GM21717 (cell line): ENCODE results near the gene PMP22.
A peak's percentile ranks its signal among the peaks of the same experiment; 100 is the strongest.

ENCODE experiments used
- ATAC-seq: cut with Tn5 transposase; IDR thresholded peaks from one replicate; pipeline ENCODE4 v1.9.1; 2021; ENCODE audit warnings: mild to moderate bottlenecking, moderate library complexity; ENCODE audit not compliant: unreplicated experiment

The PMP22 gene

GRCh38 chr17:15278380-15278779, 13.3 kb upstream of the PMP22 start:
- ATAC-seq, result no peak

- ATAC-seq, result no peak
Observed at GRCh38 chr17:15274017-15274416, 8.9 kb upstream of the PMP22 start.

DNA sequence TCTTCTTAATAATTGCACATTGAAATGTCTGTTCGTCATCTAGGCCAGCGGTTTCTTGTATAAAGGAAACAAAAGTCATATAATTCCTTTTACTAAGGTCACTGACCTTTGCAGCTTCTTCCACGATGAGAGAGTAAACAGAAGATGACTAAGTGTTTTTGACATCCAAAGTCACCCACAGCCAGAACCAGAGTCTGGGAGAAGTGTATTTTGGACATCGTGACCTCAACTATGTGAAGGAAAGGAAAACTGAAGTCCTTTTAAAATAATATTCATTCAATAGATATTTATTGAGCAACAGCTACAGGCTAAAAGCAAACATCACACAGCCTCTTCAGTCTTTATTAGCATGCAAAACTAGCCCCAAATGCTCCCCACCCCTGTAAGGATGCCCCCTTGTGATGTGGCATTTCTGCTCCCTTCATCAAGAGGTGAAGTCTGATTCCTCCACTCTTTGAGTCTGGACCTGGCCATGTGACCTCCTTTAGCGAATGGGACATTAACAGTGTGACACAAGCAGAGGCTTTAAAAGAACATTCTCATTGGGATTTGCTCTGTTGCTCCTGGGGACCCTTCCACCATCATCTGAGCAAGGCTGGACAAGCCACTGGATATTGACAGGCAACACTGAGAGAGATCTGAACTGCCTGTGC, 8.1 kb upstream of the PMP22 start:
- no peak for ATAC-seq

GRCh38 chr17:15271741-15272140, 6.6 kb upstream of the PMP22 start:
- no peak for ATAC-seq

GRCh38 chr17:15270628-15271381, 5.7 kb upstream of the PMP22 start:
- ATAC-seq, result no peak

DNA sequence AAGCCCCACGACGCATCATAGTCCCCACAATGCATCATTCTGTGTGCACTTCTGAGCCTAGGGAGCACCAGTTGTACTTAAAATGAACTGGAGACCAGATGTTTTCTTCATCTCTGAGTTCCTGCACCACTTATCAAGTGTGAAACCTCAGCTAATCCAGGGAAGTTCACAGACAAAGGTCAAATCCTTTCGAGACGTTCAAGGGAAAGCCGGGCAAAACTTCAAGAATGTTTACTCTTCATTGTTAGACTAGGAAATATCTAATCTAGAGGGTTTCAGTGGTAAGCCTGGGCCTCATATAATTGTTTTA, 4.6 kb upstream of the PMP22 start:
- ATAC-seq, result no peak

DNA sequence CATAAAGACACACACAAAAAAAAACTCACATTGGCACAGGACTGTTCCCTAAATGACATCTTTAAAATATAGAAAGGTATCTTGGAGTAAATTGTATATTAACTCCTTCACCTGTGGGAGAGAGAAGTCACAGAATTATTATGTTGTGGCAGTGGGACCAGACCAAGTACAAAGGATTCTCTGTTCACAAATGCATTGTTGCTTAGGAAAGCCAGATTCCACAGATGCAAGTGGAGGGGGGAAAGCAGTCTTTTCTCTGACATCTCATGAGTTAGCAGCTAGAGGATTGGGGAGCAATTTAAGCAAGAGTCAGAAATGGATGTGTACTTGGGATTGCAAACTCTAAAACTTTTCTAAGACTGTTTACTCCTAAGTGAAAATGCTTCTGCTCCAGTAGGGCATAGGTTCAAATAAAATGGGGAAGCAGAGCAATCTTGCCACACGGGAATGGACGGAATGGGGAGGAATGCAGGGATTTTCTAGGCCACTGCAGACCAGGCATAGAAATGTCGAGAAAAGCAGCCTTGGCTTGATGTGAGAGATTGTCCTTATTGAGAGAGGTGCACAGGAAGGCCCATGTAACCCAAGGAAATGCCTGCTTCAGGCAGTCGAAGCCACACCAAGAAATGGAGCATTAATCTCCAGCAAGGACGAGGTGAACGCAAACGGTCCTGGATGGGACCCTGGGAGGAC, 4.1 kb upstream of the PMP22 start:
- no peak for ATAC-seq

DNA sequence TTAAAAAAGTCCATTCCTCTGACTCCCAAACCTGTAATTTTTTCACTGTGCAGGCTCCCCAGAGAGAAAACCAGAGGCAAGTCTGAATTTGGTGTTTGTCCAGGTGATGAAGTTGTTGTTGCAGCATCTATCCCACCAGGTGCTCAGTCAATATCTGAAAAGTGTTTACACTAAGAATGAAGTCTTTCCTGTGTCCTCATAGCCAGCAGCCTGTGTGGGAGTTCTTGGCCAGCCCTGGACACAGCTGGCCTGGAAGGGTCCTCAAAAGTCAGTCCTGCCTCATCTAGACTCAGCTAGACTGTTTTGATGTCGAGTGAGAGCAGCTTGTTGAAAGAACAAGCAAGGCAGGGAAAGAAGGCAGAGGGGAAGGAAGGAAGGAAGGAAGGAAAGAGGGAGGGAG, 3.3 kb upstream of the PMP22 start:
- no peak for ATAC-seq

GRCh38 chr17:15267996-15268395, 2.9 kb upstream of the PMP22 start:
- no peak for ATAC-seq

- no peak for ATAC-seq
Observed at GRCh38 chr17:15266325-15267125, 1.4 kb upstream of the PMP22 start.

DNA sequence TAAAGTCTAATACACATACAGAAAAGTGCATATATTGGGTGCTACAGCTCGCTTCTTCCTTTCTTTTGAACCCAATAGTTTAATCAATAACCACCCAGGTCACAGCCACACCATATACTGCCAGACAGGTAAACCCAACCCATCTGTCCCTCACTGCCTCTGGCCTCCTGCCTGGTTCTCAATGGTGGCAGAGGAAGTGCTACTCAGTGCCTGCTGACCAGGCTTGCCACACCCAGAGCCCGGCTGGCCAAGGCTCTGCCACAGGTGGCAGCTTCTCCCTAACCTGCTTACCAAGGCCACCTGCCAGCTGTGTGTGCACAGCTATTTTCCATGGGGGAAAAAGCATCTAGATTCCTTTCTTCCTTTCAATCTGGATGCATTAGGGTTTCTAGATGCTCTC, 584 bp downstream of the PMP22 start:
- ATAC-seq, result no peak

DNA sequence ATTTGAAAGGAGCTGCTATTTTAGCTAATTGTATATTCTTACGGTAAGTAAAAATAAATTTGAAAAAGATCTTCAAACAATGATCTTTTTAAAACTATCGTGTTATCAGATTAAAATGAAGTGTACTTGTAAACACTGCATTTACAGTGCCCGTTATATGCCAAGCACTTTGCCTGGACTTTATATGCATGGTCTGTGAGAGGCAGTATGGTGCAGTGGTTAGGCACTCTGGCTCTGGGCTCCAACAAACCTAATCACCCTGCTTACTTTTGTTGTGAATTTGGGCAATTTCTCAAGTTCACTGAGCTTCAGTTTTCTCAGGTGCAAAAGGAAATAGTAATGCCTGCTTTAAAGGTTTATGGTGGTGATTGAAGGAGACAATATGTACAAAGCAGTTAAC, 1.4 kb downstream of the PMP22 start:
- no peak for ATAC-seq

- no peak for ATAC-seq
Observed at GRCh38 chr17:15263206-15263579, 1.9 kb downstream of the PMP22 start.

DNA sequence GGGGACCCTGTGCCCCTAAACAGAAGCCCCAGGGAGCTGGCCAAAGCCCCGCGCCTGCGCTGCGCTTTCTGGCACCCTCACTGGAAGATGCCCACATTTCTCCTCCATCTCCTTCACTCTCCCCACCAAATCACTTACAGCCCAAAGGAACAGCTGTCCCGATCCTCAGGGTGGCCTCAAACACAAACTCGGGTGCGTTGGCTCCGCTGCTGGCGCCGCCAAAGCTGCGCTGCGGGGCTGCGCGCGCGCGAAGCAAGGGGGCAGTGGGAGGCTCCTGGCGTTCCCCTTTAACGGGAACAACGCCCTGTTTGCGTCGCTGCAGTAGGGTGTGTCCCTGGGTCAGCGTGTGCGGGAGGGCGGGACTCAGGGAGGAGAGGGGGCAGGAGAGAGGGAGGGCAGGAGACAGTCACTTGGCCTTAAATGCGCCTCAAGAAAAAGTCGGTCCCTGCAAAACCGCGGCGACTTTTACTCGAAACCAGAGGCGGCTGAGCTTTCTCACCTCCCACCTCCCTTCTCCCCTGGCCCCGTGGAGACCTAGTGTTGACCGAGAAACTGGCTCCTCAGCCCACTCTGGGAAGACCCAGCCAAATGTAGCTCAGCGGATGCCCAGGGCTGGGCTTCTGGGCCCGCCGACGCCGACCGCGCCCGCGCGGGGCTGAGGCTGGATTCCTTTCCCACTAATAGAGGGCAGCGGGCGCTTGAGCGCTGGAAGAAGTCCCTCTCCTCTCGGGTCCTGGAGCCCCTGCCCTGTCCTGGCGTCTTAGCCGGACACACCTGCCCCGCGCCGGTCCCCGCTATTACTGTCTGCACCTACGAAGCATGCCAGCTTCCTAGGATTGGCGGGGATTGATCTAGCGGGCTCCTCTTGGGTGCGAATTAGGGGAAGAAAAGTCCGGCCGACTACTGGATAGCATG, 2.6 kb downstream of the PMP22 start:
- ATAC-seq, result no peak

DNA sequence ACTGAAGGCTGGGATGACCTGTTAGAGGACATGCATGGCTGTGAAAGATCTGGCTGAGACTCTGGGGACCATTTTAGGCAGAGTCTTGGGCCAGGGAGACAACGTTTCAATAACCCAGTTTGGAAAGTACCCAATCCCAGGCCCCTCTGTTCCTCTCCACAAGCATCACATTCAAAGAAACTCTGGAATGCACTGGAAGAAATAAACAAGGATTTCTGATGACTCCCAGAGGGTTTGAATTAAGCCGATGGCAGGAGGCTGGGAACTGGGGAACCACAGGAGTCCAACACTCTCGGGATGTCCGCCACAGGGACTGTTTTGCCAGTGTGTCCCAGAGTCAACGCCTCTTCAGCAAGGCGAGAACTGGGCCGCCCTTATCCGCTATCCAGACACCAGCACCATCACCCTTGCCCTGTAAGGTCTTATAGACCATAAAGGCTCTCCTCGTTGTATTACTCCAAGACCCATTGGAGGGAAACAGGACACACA, 3.3 kb downstream of the PMP22 start:
- no peak for ATAC-seq

DNA sequence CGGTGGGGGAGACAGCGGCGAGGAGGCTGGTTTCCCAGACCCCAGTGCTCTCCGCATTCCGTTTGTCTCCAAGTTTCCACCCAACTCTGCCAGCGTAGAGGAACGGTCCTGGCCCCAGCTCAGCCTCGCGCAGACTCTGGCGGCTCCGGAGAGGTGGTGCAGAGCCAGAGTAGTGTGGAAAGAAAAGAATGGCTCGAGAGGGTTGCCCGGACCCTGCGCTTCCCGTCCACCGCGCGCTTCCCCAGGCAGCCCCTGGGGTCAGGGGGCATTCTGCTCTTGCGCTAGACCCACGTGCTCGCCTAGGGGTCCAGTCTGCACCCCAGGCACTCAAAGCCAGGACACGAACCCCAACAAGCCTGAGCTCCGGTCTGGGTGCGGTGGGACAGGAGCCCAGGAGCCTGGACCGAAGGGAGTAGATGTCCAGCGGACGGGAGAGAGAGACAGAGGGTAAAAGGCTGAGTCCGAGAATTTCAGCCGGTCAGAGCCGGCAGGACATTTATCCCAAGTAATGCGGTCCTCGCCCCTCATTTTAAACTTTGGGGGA, 3.8 kb downstream of the PMP22 start:
- no peak for ATAC-seq

- ATAC-seq, result peak; percentile 48
Observed at GRCh38 chr17:15260376-15261257, 4.5 kb downstream of the PMP22 start.

DNA sequence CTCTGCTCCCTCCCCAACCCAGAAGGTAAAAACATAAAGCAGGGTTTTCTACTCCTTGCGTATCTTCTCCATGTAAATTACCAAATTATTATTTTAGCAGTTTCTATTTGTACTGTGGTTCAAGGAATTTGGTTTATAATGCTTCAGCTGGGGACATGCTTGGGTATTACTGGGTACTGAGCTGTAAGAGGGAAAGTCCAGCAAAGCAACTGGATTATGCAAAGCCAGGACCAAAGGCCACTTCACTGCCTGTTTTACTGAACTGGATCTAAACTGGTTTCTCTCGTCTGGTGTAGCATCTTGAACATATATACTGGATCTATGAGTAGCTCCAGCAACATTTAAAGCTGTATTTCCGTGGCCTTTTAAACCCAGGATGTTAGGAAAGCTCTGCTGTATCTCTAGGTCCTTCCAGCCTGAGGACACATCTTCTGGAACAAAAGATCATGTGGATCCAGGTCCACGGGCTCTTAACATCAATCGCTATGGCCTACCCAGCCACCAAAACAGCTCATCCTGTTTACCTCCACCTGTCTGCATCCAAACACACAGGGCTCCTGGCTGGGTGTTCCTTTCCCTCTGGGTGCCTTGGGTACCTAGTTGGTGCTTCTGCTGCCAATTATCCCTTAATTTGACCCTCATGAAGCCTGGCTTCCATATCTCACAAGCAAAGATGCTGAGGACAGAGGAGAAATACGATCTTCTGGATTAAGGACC, 7.2 kb downstream of the PMP22 start:
- no peak for ATAC-seq
